HG03103 (cell line): ENCODE measurements around the gene FAM117A.

Source experiments
- ATAC-seq: cut with Tn5 transposase; IDR thresholded peaks from one replicate; pipeline ENCODE4 v1.9.1; 2021; ENCODE audit warnings: low read depth; ENCODE audit not compliant: unreplicated experiment

Gene FAM117A

GRCh38 chr17:49715216-49715615 lies 48.7 kb downstream of the FAM117A start:
- no peak for ATAC-seq

DNA sequence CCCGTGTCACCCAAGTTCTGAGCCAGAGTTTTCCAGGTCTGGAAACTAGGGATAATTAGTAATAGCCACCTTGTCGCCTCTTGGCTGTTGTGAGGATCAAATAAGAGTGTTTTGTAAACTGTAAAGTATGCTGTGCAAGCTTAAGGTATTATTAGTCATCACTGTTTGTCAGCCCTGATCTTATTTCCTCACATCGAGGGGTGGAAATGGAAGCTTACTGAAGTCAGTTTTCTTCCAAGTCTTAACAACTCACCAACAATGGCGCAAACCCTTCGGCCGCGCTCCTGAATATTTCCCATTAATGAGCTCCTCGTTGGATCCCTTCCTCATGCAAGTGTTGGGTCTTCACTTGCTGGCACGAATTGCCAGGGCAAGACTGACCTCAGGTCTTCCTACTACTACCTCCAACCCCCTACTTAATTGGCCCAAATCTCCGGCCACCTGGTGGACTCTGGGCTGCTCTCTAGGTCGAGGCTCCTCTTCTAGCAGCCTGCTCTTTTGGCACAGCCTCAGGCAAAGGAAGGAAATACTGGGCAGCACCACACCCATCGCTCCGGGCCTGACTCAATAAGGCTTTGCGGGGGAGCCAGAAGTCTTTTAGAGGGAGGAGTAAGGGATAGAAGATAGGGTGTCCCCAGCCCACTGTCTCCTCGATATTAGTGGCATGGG lies 55.3 kb downstream of the FAM117A start:
- ATAC-seq, result no peak

- peak; percentile 84 for ATAC-seq
These were observed 56.1 kb downstream of the FAM117A start, which contains the start of gene SLC35B1 for GRCh38 chr17:49707608-49708514. Gene SLC35B1 (minus strand): TSS chr17:49707964. CDS start chr17:49707833, 131 bp downstream.

GRCh38 chr17:49707246-49707607 lies 56.7 kb downstream of the FAM117A start:
- no peak for ATAC-seq

- no peak for ATAC-seq
These were observed 58.7 kb downstream of the FAM117A start for GRCh38 chr17:49705254-49705653.

GRCh38 chr17:49703557-49704277 lies 60.2 kb downstream of the FAM117A start:
- ATAC-seq, result no peak

DNA sequence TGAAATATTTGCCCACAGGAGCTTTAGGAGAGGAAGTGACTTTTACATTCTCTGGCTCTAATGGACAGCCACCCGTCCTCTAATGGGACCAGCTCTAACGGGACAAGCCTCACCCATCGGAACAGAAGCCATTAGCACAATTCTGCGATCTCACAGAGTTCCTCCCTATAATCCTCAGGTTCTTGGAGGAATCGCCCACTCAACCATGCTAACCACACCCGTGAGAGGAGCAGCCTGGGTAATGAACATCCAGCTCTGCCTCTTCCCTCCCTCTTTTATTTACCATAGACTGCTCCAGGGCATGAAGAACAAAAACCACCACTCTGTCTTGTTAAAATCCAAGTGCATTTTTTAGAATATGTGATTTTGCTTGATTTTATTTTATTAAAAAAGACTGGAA lies 63.0 kb downstream of the FAM117A start:
- ATAC-seq, result no peak

DNA sequence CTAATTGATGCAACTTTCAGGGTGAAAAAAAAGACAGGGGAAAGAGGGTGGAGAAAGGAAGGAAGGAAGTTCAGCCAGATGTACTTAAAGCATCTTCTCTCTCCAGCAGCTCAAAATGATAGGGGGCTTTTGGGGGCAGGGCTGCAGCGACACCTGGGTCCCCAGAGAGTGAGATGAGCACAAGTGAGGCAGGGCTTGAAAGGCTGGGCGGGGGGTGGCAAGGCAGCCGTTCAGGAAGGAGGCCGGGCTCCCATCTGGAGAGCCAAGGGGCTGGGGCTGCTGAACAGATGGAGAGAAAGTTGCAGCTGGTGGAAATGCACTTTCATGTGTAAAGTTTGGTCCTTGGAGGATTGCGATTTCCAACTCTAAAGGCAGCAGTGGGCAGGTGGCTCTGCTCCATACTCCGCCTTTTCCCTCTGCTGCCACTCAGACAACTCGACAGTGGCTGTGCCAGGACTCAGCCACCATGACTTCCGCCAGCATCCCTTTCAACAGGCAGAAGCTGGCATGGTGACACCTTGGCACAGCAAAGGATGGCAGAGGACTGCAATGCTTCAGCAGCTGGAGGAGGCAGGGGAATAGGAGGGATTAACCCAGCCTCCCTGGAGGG lies 63.9 kb downstream of the FAM117A start:
- no peak for ATAC-seq

- no peak for ATAC-seq
These were observed 65.9 kb downstream of the FAM117A start for GRCh38 chr17:49698005-49698404.

- ATAC-seq, result no peak
These were observed 67.6 kb downstream of the FAM117A start for GRCh38 chr17:49696233-49696761.

GRCh38 chr17:49695698-49696232 lies 68.2 kb downstream of the FAM117A start:
- ATAC-seq, result no peak

GRCh38 chr17:49694847-49695697 lies 68.9 kb downstream of the FAM117A start:
- no peak for ATAC-seq

- no peak for ATAC-seq
These were observed 71.2 kb downstream of the FAM117A start for GRCh38 chr17:49692751-49693150.

DNA sequence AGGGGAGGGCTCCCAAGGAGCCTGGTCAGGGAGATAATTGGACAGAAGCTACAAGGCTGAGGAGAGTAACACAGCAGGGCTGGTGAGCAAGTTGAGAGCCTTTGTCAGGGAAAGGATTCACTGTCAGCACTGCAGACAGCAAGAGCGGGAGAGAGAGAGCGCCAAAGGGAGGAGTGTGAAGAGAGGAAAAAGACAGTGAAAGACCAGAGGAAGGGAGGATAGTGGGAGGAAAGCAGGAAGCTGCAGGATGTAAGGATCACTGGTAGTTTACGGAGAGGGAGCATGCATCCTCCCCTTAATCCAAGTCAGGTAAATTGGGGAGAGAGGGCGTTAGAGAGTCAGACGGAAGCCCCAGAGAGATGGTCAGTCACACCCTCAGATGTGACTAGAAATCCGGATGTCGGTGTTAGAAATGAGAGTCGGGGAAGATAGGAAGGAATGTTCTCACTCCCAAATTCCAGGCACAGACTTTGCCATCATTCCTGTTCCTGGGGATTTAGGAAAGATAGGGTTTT lies 72.2 kb downstream of the FAM117A start:
- no peak for ATAC-seq

DNA sequence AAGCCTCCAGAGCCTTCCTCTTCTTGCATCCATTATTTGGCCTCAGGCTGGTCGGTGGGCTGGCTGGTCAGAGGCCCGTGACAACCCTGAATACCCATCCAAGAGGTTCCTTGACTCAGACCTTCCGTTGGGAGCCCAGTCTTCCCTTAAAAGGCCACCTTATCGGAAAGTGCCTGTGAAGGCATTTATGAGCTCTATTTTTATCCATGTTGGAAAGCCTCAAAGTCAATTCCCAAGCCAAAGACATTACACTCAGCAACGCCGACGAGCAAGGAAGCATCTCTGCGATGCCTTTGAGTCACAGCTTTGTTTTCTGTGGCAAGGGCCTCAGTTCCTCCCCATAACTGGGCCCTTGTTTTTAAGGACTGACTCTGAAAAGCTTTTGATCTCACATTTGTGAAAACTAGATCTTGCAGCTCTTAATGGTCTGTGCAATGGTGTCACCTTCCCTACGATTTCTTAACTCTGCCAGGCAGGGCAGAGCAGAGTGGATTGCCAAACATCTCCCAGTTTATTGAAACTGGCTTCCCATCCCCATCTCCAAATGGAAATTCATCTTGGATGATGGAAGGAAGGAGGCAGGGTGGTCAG lies 72.8 kb downstream of the FAM117A start:
- ATAC-seq, result no peak

- no peak for ATAC-seq
These were observed 73.7 kb downstream of the FAM117A start for GRCh38 chr17:49690256-49690655.

DNA sequence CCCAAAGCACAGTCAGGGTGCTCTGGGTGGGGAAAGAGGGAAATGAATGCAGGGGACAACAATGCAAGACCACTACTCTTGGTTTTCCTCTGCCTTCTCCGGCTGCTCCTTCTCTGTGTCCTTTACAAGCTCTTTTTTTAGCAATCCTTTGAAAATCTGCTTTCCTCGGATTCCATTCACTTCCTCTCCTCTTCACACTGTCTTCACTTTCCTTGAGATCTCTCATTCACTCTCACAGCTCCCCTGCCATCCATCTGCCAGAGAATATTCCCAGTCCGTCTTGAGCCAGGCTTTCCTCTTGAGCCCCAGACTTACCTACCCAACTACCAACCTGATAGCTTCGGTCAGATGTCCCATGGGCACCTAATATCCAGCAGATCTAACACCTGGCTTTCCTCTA lies 75.1 kb downstream of the FAM117A start:
- no peak for ATAC-seq

DNA sequence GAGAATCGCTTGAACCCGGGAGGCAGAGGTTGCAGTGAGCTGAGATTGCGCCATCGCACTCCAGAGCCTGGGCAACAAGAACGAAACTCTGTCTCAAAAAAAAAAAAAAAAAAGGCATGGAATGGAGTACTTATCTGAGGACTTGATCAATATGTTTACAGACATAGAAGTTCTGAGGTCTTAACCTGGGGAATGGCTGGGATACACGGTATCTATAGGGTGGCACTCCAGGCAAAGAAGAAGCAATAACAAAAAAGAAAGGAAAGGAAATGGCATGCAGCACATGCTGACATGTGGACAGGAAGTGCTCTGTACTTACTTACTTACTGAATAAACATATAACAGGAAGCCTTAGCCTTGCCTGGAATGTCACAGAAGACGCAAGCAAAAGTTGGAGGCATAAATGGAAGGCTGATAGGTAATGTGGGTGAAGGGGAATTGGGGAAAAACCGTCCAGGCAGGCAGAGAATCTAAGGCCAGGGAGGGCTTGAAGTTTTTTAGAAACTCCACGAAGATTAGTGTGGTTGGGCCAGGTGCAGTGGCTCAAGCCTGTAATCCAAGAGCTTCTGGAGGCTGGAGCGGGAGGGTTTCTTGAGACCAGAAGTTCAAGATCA lies 75.9 kb downstream of the FAM117A start:
- ATAC-seq, result no peak
